ENCODE measurements around the gene PDZD7. TPM values are rescaled to one million over a fixed set of nuclear protein-coding genes. Genes with fewer than 3 reads are reported as not detected.

PDZD7 gene
- total RNA-seq, 1 experiment from 2014 or later, result 6.1 TPM

- H3K9ac ChIP-seq (ENCODE audit: low read length), result no peak overlapping the region
- no peaks in the 10 kb centered on the region for H3K27me3 ChIP-seq (ENCODE audit: insufficient read depth, low read length)
- peaks cover 88% of the 10 kb centered on the region for H3K79me2 ChIP-seq (ENCODE audit: insufficient read depth, low read length)
- ChIA-PET RAD21 (ENCODE audit: low non-redundant PET in 1 of 2, low total read pairs in 2 of 2, uncharacterized antibody in 2 of 2, unreplicated experiment in 2 of 2) (no interaction called here), CTCF (interaction anchor here (1.2 to 5.5 kb wide), 9 partner anchors 8 to 87 kb away, joined by 3 to 118 read pairs (median 10); no protein-coding TSS in a partner anchor), POLR2A (interaction anchor here (1.0 kb wide), 1 partner anchor 12 kb away, joined by 7 read pairs; no protein-coding TSS in a partner anchor)
- H3K27ac ChIP-seq (ENCODE audit: low read depth, low read length), result no peak overlapping the region
- DNase-seq (ENCODE audit: low read depth, low spot score) (no peak), ATAC-seq (no peak)
- peaks cover 9 to 30% of the 10 kb centered on the region in 2 experiments; a peak in 3 of 4 replicates for H3K36me3 ChIP-seq (ENCODE audit: control insufficient read depth in 1 of 2, insufficient read depth in 2 of 2, low read length in 2 of 2)
- no peaks in the 10 kb centered on the region for H4K20me1 ChIP-seq (ENCODE audit: insufficient read depth)
- H3K4me2 ChIP-seq (ENCODE audit: low read length), result no peak overlapping the region
- intact Hi-C loops (cut with micrococcal nuclease), result no loop called here
- TF ChIP-seq SIN3A (IDR thresholded peaks at IDR 0.05; ENCODE audit: low read depth) (no peak), JUND (IDR thresholded peaks at IDR 0.05) (no peak)
- peaks cover 25 to 42% of the 10 kb centered on the region in 2 experiments for H3K4me1 ChIP-seq (ENCODE audit: control insufficient read depth in 1 of 2, insufficient read depth in 2 of 2, low read length in 2 of 2)
- H3K4me3 ChIP-seq (replicated peaks in 1 of 2; ENCODE audit: low read depth in 1 of 2, low read length in 2 of 2), result no peak overlapping the region
- BruUV-seq (replicated peaks), result no TSS peak
- no peaks in the 10 kb centered on the region for H3K9me3 ChIP-seq (ENCODE audit: control insufficient read depth in 1 of 2, insufficient read depth in 1 of 2, low read depth in 1 of 2, low read length in 2 of 2)
- H2AFZ ChIP-seq (ENCODE audit: low read depth, low read length, poor library complexity, severe bottlenecking), result no peak overlapping the region
- no peaks in the 10 kb centered on the region for H3K9me2 ChIP-seq (ENCODE audit: insufficient read depth)
Observed at GRCh38 chr10:101054876-101055275, 23.9 kb upstream of the PDZD7 start.

- POLR2A ChIA-PET, result interaction anchor here (3.6 kb wide), 1 partner anchor 11 kb away, joined by 33 read pairs; no protein-coding TSS in a partner anchor
Observed at GRCh38 chr10:101054351-101054750, 23.4 kb upstream of the PDZD7 start.

More at GRCh38 chr10:101054351-101054750, 23.4 kb upstream of the PDZD7 start:
- TF ChIP-seq POLR2AphosphoS5 (IDR thresholded peaks at IDR 0.05; ENCODE audit: low read depth, low read length) (no peak), ATF3 (IDR thresholded peaks at IDR 0.05) (no peak), CEBPB (IDR thresholded peaks at IDR 0.05; ENCODE audit: low read depth) (no peak), SP1 (IDR thresholded peaks at IDR 0.05; ENCODE audit: low read depth) (no peak), EZH2phosphoT487 (IDR thresholded peaks at IDR 0.05; ENCODE audit: borderline replicate concordance) (no peak), FOSL1 (IDR thresholded peaks at IDR 0.05; ENCODE audit: low read depth) (no peak), ZNF274 (IDR thresholded peaks at IDR 0.05; ENCODE audit: low read depth, low read length) (no peak), SRF (IDR thresholded peaks at IDR 0.05; ENCODE audit: low read depth) (no peak), CBX3 (IDR thresholded peaks at IDR 0.05; ENCODE audit: low read depth) (no peak), MAX (IDR thresholded peaks at IDR 0.05) (no peak), ELF1 (IDR thresholded peaks at IDR 0.05; ENCODE audit: borderline replicate concordance, low read depth) (no peak), EZH2 (IDR thresholded peaks at IDR 0.05) (no peak), ZFX (IDR thresholded peaks at IDR 0.05) (no peak), POLR2A (IDR thresholded peaks at IDR 0.05; ENCODE audit: borderline replicate concordance, extremely low read depth, insufficient read depth, insufficient read length) (no peak), YY1 (IDR thresholded peaks at IDR 0.05; ENCODE audit: extremely low read depth, insufficient replicate concordance, low read depth, low read length) (no peak), CTCF (IDR thresholded peaks at IDR 0.05 in 2 of 3, conservative IDR thresholded peaks at IDR 0.05 in 1 of 3; ENCODE audit: borderline replicate concordance in 1 of 3, insufficient read depth in 1 of 3, low read depth in 2 of 3, low read length in 2 of 3) (no peak), JUND (IDR thresholded peaks at IDR 0.05) (no peak)
- no peaks in the 10 kb centered on the region for H3K27me3 ChIP-seq (ENCODE audit: insufficient read depth, low read length)
- no peak overlapping the region for H3K4me3 ChIP-seq (replicated peaks in 1 of 2; ENCODE audit: low read depth in 1 of 2, low read length in 2 of 2)
- H4K20me1 ChIP-seq (ENCODE audit: insufficient read depth), result no peaks in the 10 kb centered on the region
- CTCF ChIA-PET, result interaction anchor here (0.6 to 6.1 kb wide), 3 partner anchors 13 to 88 kb away, joined by 4 to 118 read pairs (median 104); no protein-coding TSS in a partner anchor
- intact Hi-C loops (cut with micrococcal nuclease), result no loop called here
- DNase-seq (ENCODE audit: low read depth, low spot score), result no peak
- no peaks in the 10 kb centered on the region for H3K9me3 ChIP-seq (ENCODE audit: control insufficient read depth in 1 of 2, insufficient read depth in 1 of 2, low read depth in 1 of 2, low read length in 2 of 2)
- no peak overlapping the region for H3K9ac ChIP-seq (ENCODE audit: low read length)
- no peak overlapping the region for H3K27ac ChIP-seq (ENCODE audit: low read depth, low read length)
- no peak overlapping the region for H2AFZ ChIP-seq (ENCODE audit: low read depth, low read length, poor library complexity, severe bottlenecking)
- no peak overlapping the region for H3K4me2 ChIP-seq (ENCODE audit: low read length)
- peaks cover 87% of the 10 kb centered on the region for H3K79me2 ChIP-seq (ENCODE audit: insufficient read depth, low read length)
- no TSS peak for BruUV-seq (replicated peaks)
- peaks cover 21 to 39% of the 10 kb centered on the region in 2 experiments for H3K4me1 ChIP-seq (ENCODE audit: control insufficient read depth in 1 of 2, insufficient read depth in 2 of 2, low read length in 2 of 2)
- RAD21 ChIA-PET (ENCODE audit: low non-redundant PET in 1 of 2, low total read pairs in 2 of 2, uncharacterized antibody in 2 of 2, unreplicated experiment in 2 of 2), result interaction anchor here in 1 of 2 experiments (0.7 kb wide), 1 partner anchor 13 kb away, joined by 3 read pairs; no protein-coding TSS in a partner anchor
- H3K9me2 ChIP-seq (ENCODE audit: insufficient read depth), result no peaks in the 10 kb centered on the region
- no peak for ATAC-seq
- H3K36me3 ChIP-seq (ENCODE audit: control insufficient read depth in 1 of 2, insufficient read depth in 2 of 2, low read length in 2 of 2), result peaks cover 9 to 30% of the 10 kb centered on the region in 2 experiments; a peak in 3 of 4 replicates
